ENCODE results near the gene RNF145. TPM values are rescaled to one million over a fixed set of nuclear protein-coding genes. Genes with fewer than 3 reads are reported as not detected.
"Not testable (repeated sequence)": the region's sequence is repeated elsewhere in the genome, so short reads cannot be mapped to it uniquely, and the experiment has no call there.

Gene RNF145, protein sequence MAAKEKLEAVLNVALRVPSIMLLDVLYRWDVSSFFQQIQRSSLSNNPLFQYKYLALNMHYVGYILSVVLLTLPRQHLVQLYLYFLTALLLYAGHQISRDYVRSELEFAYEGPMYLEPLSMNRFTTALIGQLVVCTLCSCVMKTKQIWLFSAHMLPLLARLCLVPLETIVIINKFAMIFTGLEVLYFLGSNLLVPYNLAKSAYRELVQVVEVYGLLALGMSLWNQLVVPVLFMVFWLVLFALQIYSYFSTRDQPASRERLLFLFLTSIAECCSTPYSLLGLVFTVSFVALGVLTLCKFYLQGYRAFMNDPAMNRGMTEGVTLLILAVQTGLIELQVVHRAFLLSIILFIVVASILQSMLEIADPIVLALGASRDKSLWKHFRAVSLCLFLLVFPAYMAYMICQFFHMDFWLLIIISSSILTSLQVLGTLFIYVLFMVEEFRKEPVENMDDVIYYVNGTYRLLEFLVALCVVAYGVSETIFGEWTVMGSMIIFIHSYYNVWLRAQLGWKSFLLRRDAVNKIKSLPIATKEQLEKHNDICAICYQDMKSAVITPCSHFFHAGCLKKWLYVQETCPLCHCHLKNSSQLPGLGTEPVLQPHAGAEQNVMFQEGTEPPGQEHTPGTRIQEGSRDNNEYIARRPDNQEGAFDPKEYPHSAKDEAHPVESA
- 55.7 and 59.3 TPM in 2 replicates for total RNA-seq

DNA sequence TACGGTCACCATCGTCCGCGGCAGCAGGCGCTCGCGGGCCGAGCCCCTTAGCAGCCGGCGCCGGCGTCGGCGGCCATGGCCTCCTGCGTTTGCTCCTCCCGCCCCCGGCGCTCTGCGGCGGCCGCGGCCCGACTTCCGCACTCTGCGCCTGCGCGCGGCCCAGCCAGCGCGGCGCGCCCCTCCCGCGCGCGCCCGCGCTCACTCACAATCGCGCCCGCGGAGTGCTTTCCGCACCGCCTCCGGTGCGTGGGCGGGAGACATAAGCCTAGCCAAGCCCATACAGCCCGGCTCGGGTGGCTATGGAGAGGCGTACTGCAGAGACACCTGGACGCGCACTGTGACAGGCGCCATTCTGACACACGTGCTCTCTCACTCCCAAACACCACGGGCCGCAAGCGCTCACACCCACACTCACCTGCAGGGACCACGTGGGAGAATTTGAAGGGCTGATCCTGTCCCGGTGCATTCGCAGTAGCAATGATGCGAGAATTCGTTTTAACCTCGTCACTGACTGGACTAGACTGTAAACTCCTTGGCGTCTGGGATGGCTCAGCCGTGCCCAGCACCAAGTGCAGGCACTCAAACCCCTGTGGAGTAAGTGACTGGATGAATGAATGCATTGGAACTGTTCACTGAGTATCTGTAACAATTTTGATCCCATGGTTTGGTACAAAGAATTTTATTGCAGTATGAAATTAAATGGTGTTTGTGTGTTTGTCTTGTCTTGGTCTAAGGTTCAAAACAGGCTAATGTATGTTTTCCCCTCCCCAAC is at the start of gene RNF145:
Gene RNF145, minus strand, starts transcription at position 116 of the 772 bp plus-strand sequence. CDS start 5,936 bp downstream, outside the sequence.
- peak; percentile 29 for DNase-seq (ENCODE audit: low read depth, low spot score)

DNA sequence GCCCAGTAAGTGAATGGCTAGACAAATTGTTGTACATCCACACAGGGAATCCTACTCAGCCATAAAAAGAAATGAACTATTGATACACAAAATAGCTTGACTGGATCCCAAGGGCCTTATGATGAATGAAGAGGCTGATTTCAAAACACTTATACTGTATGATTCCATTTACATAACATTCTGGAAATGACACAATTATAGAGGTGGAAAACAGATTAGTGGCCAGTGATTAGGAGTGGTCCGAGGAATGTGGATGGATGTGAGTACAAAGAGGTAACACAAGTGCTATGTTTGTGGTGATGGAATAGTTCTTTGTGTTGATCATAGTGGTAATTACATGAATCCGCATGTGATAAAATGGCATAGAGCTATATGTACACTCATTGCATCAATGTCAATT is 49.0 kb upstream of the RNF145 start:
- no peak for DNase-seq (ENCODE audit: low read depth, low spot score)

DNA sequence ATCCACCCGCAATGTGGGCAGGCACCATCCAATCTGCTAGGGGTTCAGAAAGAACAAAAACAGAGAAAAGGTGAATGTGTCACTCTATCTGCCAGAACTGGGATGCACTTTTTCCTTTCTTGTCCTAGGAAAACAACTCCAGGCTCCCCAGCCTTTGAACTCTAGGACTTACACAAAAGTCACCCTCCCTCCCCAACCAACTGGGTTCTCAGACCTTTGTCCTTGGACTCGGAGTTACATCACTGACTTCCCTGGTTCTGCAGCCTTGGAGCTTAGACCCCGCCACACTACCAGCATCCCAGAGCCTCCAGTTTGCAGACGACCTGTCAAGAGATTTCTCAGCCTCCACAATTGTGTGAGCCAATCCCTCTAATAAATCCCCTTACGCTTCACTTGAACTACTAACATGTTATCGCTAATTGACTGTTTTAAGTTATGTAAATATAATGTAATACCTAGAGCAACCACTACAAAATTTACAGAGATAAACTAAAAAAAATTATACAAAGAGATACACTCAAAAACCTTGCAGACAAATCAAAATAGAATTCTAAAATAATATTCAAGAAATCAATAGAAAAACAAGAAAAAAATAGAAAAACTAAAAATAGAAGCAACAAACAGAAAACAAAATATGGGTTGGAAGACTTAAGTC is 48.4 kb upstream of the RNF145 start:
- no peak for DNase-seq (ENCODE audit: low read depth, low spot score)

DNA sequence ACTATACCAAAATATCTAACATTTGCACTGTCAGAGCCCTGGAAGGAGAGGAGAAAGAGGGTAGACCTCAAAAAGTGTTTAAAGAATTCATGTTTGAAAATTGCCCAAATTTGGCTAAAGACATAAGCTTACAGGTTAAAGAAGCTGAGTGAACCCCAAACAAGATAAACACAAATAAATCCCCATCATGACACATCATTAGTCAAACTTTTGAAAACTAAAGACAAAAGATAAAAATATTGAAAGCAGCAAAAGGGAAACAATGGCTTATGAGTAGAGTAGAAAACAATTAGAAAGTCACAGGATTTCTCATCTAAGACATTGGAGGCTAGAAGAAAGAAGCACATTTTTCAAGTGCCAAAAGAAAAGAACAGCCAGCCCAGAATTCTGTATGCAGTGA is 47.7 kb upstream of the RNF145 start:
- DNase-seq (ENCODE audit: low read depth, low spot score): no peak

DNA sequence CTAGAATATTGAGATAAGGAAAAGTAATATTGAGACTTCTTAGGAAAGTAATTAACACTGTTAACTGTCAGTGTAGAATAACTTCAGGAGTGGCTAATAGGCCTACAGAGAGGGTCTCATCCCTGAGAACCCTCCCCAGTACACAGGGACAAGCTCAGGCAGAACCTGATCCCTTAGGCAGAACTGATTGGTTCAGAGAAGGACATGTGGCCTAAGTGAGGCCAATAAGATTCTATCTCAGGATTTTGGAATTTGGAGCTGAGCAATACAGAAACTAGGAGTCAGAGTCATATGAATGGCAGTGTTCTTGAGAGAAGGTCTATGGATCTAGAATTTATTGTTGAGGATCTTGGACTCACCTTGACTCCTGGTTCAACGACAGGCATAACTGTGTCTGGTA is 42.8 kb upstream of the RNF145 start:
- no peak for DNase-seq (ENCODE audit: low read depth, low spot score)

DNA sequence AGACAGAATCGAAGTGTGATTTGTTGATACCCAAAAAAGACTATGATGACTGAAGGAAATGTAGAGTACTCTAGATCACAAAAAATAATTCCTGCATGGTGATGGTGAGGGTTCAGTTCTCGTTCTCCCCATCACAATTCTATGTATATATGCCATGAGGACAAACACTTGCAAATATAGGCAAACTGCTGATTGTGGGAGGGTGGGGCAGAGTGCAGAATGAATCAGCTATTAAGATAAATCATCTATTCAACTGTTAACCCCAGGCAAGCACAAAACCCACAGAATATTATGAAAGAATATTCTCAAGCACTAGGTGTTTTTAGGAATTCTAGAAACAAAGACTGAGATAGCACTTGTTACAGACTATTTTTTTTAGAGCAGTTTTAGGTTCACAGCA is 39.8 kb upstream of the RNF145 start:
- DNase-seq (ENCODE audit: low read depth, low spot score): no peak

DNA sequence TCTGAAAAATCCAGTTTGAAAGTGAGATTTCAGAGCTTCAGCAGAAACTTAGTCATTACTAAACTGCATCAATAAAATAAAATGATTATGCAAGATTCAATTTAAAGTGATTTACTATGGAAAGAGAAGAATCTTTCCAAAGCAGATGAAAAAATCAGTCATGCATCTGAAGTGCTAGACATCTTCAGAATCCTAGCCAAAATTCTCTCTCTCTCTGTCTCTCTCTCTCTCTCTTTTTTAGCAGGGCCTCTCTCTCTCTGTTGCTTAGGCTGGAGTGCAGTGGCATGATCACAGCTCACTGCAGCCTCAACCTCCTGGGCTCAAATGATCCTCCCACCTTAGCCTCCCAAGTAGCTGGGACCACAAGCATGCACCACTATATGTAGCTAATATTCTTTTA is 35.5 kb upstream of the RNF145 start:
- no peak for DNase-seq (ENCODE audit: low read depth, low spot score)

DNA sequence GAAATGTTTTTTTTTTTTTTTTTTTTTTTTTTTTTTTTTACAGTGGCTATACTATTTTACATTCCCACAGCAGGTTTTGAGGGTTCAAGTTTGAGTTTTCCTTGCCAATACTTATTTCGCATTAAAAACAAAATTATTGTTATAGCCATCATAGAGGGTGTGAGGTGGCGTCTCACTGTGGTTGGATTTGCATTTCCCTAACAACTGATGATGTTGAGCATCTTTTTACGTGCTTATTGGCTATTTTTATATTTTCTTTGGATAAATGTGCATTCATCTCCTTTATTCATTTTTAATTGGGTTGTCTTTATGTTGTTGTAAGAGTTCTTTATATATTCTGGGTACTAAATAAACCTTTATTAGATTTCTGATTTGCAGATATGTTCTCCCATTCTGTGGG is 34.8 kb upstream of the RNF145 start:
- no peak for DNase-seq (ENCODE audit: low read depth, low spot score)

DNA sequence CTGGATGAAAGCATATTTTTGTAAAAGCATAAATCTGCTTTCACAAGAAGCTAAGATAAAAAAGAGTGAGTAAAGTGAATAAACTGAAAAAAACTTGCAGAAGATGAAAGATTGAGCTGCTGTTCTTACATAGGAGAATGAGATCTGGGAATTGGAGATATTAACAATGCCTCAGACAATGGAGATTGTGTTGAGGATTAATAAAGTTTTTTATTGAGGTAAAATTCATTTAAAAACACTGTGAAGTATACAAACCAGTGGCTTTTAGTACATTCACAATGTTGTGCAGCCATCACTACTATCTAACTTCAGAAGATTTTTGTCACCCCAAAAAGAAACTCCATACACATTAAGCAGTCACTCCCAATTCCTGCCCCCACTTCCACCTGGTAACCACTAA is 34.0 kb upstream of the RNF145 start:
- DNase-seq (ENCODE audit: low read depth, low spot score): no peak

DNA sequence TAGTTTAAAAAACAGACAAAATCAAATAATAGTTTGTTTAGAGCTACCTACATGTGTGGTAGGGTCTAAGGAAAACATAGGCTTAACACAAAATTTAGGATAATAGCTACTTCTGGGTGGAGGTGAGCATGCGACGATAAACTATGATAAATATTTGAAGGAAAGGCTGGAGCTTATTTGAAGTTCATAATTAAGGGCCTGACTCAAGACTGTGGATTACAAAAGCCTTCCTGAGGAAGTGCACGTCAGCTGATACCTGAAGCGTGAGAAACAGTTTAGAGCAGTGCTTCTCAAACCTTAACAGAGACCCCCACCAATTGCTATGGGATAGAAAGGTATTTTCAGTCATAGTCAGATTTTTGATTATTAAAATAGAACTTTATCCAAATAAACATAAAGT is 33.3 kb upstream of the RNF145 start:
- DNase-seq (ENCODE audit: low read depth, low spot score): no peak

DNA sequence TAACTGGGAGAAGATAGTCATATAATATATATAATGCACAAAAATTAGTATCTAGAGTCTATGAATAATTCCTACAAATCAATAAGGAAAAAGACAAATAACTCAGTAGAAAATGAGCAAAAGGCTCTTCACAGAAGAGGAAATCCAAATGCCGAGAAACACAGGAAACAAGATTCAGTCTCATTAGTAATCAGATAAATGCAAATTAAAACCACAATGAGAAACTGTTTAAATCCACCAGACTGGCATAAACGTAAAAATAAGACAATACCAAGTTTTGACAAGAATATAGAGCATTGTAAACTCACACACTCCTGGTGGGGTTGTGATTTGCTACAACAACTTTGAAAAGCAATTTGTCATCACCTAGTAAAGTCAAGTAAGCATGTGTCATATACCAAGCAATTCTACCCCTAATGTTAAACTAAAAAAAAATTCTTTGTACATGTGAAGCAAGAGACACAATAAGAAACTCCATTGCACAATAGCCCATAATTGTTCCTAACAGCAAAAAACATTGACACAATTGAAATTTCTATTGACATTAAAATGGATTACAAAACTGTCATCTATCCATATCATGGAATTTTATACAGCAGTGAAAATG is 32.7 kb upstream of the RNF145 start:
- DNase-seq (ENCODE audit: low read depth, low spot score): no peak

DNA sequence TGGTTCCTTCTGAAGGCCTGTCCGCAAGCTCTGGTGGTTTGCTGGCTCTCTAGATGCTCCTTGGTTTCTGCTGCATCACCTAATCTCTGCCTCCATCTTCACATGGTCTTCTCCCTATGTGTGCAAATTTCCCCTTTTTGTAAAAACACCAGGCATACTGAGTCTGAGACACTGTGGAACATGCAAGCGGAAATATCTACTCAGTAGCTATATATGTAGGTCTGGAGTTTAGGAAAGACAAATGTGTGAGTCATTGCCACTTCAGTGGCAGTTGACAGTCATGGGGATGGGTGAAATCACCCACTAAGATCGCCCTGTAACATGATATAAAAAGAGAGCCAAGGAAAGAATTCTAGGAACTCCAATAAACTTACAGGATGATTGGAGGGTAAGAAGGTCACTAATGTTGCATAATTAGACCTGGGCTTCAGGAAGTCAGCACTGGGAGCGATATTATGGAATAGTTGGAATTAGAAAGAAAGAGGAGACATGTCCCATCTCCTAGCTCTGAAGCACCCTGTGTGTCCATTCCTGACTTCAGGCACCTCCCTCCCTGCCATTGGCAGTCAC is 31.0 kb upstream of the RNF145 start:
- DNase-seq (ENCODE audit: low read depth, low spot score): no peak

DNA sequence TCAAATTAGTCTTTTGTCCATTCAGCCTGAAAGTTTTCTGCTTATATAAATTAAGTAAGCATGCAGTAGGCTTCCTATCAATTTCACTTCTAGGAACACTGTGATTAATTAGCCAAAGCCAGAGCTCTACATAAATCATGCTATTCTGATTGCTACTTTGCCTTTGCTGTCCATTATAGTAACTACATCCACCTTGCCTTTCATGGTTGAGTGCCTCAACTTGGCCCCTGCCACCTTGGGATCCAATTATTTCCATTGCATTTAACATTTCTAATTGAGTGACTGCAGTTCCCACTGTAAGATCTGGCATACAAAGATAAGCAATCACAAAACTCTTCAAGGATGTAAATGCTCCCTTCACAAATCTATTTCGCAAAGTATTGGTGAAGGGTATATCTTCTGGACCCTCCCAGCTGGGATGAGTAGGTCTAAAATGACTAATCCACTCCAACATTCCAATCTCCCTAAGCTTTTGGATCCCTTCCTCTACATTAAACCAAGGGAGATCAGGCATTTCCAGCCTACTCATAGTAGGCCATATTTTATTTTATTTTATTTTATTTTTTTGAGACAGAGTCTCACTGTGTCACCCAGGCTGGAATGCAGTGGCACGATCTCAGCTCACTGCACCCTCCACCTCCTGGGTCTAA is 26.6 kb upstream of the RNF145 start:
- not testable (repeated sequence) for DNase-seq (ENCODE audit: low read depth, low spot score)

DNA sequence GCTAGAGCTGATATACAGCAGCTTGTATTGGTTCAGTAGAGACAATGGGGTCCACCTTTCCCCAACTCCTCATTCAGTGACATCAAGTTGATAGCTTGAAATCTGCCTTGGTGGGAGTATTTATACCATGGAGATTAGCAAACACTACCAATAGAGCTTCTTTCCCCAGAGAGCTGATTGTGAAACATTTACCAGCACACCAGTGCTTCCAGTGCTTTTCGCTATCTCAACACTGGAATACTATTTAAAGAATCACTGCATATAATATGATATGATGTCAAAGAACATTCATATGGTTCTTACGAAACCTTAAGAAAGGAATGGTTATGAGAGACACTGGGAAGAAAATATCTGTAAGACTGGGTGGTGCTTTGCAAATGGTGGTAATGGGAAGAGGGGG is 21.8 kb upstream of the RNF145 start:
- DNase-seq (ENCODE audit: low read depth, low spot score): no peak

DNA sequence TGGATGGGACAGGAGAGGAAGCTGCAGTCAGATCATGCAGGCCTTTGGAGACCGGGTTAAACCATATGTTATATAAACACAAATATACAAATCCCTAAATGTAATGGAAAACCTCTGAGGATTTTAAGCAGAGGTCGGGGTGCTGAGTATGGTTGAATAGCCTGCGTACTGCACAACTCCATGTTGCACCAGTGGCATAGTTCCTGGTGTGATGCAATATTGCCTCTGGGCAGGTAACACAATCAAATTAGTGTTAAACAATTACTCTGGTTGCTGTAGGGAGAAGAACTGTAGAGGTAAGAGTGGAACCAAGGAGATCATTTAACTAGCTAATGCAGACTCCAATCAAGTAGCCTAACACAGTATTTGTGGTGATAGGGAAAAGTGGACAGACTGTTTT is 21.3 kb upstream of the RNF145 start:
- DNase-seq (ENCODE audit: low read depth, low spot score): no peak

DNA sequence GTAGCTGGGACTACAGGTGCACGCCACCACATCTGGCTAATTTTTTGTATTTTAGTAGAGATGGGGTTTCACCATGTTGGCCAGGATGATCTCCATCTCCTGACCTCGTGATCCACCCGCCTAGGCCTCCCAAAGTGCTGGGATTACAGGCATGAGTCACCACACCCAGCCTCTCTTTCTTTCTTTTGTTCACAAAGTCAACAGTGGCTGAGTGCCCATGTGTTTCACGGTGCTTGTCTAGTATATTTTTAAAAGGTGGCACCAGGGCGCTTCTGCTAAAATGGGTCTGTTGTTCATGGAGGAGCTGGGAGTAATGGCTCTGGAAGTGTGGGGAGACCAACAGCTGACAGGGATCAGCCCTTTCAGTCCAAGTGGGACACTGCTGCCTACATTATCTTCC is 18.7 kb upstream of the RNF145 start:
- not testable (repeated sequence) for DNase-seq (ENCODE audit: low read depth, low spot score)

DNA sequence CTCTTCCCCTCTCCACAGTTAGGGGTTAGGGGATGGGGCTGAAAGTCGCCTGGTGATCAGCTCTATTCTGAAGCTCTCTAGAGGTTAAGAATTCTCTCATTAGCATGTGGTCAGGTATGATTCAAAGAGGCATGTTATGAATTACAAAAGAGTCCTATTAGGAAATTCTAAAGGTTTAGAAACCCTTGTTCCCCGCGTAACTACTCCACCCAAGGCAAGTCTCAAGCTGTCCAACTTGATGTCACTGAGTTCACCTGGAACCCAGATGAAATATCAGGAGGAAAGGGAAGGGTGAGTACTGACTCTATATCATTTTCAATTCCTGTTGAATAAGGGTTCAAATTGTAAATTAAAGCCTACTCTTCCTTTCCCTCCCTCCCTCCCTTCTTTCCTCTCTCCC is 18.1 kb upstream of the RNF145 start:
- DNase-seq (ENCODE audit: low read depth, low spot score): no peak

DNA sequence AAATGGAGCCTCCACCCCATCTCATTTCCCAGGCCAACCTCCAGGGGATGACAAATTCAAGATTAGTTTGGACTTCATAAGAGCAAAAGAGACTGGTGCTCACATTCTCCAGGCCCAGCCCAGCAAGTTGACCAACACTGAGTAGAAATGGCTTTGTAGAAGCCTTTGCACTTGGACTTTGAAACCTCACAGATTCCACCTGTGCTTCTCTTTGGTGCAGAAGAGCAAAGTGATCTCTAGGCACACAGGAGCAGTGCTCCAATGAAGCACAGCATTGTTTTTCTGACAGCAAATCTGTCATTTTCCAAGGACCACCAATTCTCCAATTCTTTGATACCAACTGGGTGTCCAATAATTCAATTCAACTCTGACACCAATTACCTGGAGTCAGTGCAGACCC is 17.1 kb upstream of the RNF145 start:
- no peak for DNase-seq (ENCODE audit: low read depth, low spot score)

DNA sequence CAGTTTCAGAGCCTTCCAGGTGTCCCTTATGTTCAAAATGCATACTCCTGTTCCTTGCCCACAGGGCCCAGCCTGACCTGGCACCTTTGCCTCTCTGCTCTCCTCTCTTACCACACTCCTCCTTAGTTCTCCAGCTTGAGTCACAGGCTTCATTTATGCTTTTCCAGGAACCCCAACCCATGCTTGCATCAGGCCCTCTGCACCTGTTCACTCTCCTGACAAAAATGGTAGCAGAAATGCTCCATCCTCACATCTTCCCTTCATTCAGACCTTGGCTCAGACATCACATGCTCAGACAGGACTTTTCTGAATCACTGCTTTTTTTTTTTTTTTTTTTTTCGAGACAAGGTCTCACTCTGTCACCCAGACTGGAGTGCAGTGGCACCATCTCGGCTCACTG is 15.1 kb upstream of the RNF145 start:
- no peak for DNase-seq (ENCODE audit: low read depth, low spot score)

DNA sequence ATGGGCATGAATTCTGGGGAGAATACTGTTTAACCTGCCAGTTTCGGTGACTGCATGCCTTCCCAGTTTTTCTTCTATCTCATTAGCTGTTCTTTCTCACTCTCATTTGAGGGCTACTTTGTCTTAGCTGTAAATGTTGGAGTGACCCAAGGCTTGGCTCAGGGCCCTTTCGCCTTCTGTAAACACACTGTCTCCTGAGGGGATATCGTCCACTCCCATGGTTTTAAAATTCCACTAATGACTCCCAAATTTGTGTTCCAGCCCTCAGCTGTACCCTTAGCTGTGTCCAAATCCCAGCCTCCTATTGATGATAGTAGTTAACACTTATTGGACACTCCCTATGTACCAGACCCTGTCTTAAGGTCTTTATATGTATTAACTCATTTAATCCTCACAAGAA is 14.1 kb upstream of the RNF145 start:
- no peak for DNase-seq (ENCODE audit: low read depth, low spot score)

DNA sequence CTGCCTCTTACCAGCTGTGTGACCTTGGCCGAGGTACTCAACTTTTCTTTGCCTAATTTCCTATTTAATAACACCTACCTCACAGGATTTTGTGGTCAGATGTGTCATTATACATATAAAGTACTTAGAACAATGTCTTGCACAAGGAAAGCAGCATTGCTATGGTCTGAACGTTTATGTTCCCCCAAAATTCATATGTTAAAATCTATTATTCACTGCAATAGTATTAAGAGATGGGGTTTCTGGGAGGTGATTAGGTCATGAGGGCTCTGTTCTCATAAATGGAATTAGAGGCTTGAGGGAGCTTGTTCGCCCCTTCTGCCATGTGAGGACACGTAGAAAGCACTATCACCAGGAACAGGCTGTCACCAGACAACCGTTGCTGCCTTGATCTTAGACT is 10.9 kb upstream of the RNF145 start:
- DNase-seq (ENCODE audit: low read depth, low spot score): no peak

Data from pulmonary artery endothelial cell (primary cell).